ENCODE data around the gene AP2A2. TPM values are rescaled to one million over a fixed set of nuclear protein-coding genes. Genes with fewer than 3 reads are reported as not detected.

The AP2A2 gene
- total RNA-seq, 1 experiment from 2014 or later = 55.5 TPM

GRCh38 chr11:1032310-1032891 is 106.7 kb downstream of the AP2A2 start:
- no peak for DNase-seq (ENCODE audit: low read depth, low spot score)
- Histone ChIP-seq H3K9ac (ENCODE audit: low read length) (no peak overlapping the region), H3K27ac (ENCODE audit: low read depth, low read length) (no peak overlapping the region), H3K4me3 (replicated peaks in 1 of 2; ENCODE audit: low read depth in 1 of 2, low read length in 2 of 2) (no peak overlapping the region), H3K4me2 (ENCODE audit: low read length) (no peak overlapping the region), H4K20me1 (ENCODE audit: insufficient read depth) (no peaks in the 10 kb centered on the region), H3K27me3 (ENCODE audit: insufficient read depth, low read length) (no peaks in the 10 kb centered on the region), H3K36me3 (ENCODE audit: control insufficient read depth in 1 of 2, insufficient read depth in 2 of 2, low read length in 2 of 2) (no peaks in the 10 kb centered on the region), H2AFZ (ENCODE audit: low read depth, low read length, poor library complexity, severe bottlenecking) (no peak overlapping the region), H3K9me3 (ENCODE audit: control insufficient read depth in 1 of 2, insufficient read depth in 1 of 2, low read depth in 1 of 2, low read length in 2 of 2) (no peaks in the 10 kb centered on the region; a peak in 1 of 4 replicates), H3K4me1 (ENCODE audit: control insufficient read depth in 1 of 2, insufficient read depth in 2 of 2, low read length in 2 of 2) (no peaks in the 10 kb centered on the region), H3K9me2 (ENCODE audit: insufficient read depth) (no peaks in the 10 kb centered on the region), H3K79me2 (ENCODE audit: insufficient read depth, low read length) (no peaks in the 10 kb centered on the region)
- no TSS peak for BruUV-seq (replicated peaks)
- CTCF ChIA-PET = no interaction called here
- RAD21 ChIA-PET (ENCODE audit: low non-redundant PET in 1 of 2, low total read pairs in 2 of 2, uncharacterized antibody in 2 of 2, unreplicated experiment in 2 of 2) = no interaction called here
- ATAC-seq = no peak
- POLR2A ChIA-PET = no interaction called here
- TF ChIP-seq EZH2phosphoT487 (IDR thresholded peaks at IDR 0.05; ENCODE audit: borderline replicate concordance) (no peak), ZBTB33 (IDR thresholded peaks at IDR 0.05; ENCODE audit: extremely low read depth, insufficient replicate concordance, low read length) (no peak), CEBPB (IDR thresholded peaks at IDR 0.05; ENCODE audit: low read depth) (no peak), EZH2 (IDR thresholded peaks at IDR 0.05) (no peak), ZFX (IDR thresholded peaks at IDR 0.05) (no peak), RAD21 (IDR thresholded peaks at IDR 0.05; ENCODE audit: low read depth) (no peak), POLR2AphosphoS5 (IDR thresholded peaks at IDR 0.05; ENCODE audit: low read depth, low read length) (no peak), SP1 (IDR thresholded peaks at IDR 0.05; ENCODE audit: low read depth) (no peak), SRF (IDR thresholded peaks at IDR 0.05; ENCODE audit: low read depth) (no peak), ZNF274 (IDR thresholded peaks at IDR 0.05; ENCODE audit: low read depth, low read length) (no peak), FOSL1 (IDR thresholded peaks at IDR 0.05; ENCODE audit: low read depth) (no peak), ELF1 (IDR thresholded peaks at IDR 0.05; ENCODE audit: borderline replicate concordance, low read depth) (no peak), JUND (IDR thresholded peaks at IDR 0.05) (no peak)
- TF ChIP-seq, protein P1, sequence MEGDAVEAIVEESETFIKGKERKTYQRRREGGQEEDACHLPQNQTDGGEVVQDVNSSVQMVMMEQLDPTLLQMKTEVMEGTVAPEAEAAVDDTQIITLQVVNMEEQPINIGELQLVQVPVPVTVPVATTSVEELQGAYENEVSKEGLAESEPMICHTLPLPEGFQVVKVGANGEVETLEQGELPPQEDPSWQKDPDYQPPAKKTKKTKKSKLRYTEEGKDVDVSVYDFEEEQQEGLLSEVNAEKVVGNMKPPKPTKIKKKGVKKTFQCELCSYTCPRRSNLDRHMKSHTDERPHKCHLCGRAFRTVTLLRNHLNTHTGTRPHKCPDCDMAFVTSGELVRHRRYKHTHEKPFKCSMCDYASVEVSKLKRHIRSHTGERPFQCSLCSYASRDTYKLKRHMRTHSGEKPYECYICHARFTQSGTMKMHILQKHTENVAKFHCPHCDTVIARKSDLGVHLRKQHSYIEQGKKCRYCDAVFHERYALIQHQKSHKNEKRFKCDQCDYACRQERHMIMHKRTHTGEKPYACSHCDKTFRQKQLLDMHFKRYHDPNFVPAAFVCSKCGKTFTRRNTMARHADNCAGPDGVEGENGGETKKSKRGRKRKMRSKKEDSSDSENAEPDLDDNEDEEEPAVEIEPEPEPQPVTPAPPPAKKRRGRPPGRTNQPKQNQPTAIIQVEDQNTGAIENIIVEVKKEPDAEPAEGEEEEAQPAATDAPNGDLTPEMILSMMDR (IDR thresholded peaks at IDR 0.05 in 2 of 3, conservative IDR thresholded peaks at IDR 0.05 in 1 of 3; ENCODE audit: borderline replicate concordance in 1 of 3, insufficient read depth in 1 of 3, low read depth in 2 of 3, low read length in 2 of 3) = no peak
- intact Hi-C loops (cut with micrococcal nuclease) = no loop called here
